GM12874 (cell line): ENCODE measurements around the gene FAM120A.

Experiments used
- CTCF ChIP-seq: IDR thresholded peaks from 2 replicates; pipeline ENCODE4 v1.5.1; 2011; ENCODE audit warnings: low read depth, mild to moderate bottlenecking, control low read depth, low read length, moderate library complexity; ENCODE audit not compliant: insufficient read depth

FAM120A gene

GRCh38 chr9:93475856-93476255 is 24.4 kb downstream of the FAM120A start:
- TF ChIP-seq CTCF: no peak

GRCh38 chr9:93476924-93477323 is 25.4 kb downstream of the FAM120A start:
- no peak for TF ChIP-seq CTCF

GRCh38 chr9:93477397-93477796 is 25.9 kb downstream of the FAM120A start:
- no peak for TF ChIP-seq CTCF

GRCh38 chr9:93479726-93480125 is 28.2 kb downstream of the FAM120A start:
- TF ChIP-seq CTCF: no peak

GRCh38 chr9:93480262-93480661 is 28.8 kb downstream of the FAM120A start:
- TF ChIP-seq CTCF: no peak

- TF ChIP-seq CTCF: no peak
These were observed 29.3 kb downstream of the FAM120A start for GRCh38 chr9:93480728-93481324.

GRCh38 chr9:93483497-93483896 is 32.0 kb downstream of the FAM120A start:
- TF ChIP-seq CTCF: no peak
